Thyroid gland (tissue), 4 donors: ENCODE data around the gene ABCC5.

Source experiments
- CTCF ChIP-seq, 6 experiments: fragments of 200-600 bp in 3 of 6; fragments of 450-650 bp in 3 of 6; sonication (generic) in 3 of 6; IDR thresholded peaks; one replicate each; pipeline ENCODE4 v1.5.1; 2016 to 2019; ENCODE audit warnings: antibody characterized with exemption in 6 of 6, mild to moderate bottlenecking in 2 of 6, inconsistent platforms in 1 of 6, moderate library complexity in 1 of 6
- POLR2A ChIP-seq, 2 donors: fragments of 450-650 bp; IDR thresholded peaks; one replicate each; pipeline ENCODE4 v1.6.1; 2017; ENCODE audit warnings: antibody characterized with exemption in 2 of 2, mild to moderate bottlenecking in 2 of 2, moderate library complexity in 1 of 2

DNA sequence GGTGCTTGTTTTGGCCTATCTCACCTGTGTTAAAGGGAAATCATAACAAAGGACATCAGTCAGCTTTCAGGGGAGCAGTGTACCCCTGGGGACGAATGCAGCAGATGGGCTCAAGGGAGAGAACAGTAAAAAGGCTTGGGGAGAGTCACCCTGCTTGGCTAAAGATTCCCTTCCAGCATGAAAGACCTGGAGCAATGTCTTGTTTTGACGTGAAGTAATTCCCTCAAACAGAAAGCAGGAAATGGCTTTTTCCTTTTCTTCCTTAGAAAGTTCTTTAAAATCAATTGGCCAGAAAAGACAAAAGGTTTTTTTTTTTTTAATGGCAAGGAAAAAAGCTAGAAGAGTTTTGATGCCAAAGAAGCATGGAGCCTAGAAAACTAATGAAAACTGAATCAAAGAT is 76.5 kb downstream of the ABCC5 start:
- TF ChIP-seq CTCF (IDR thresholded peaks at IDR 0.05) (no peak), POLR2A (IDR thresholded peaks at IDR 0.05) (no peak)
